HepG2 (cell line): Measurements from ENCODE around the gene ZBTB37. TPM values are rescaled to one million over a fixed set of nuclear protein-coding genes. Genes with fewer than 3 reads are reported as not detected.

Experiments
- ATAC-seq: fragments of 200-7000 bp; cut with Tn5 transposase; 3 replicates; pipeline ENCODE4 v1.9.1; 2020; ENCODE audit warnings: mild to moderate bottlenecking, moderate library complexity
- BruUV-seq: library from RNA; stranded (reverse); fragments of 400-500 nt; replicated peaks from 2 replicates; lab custom pipeline; 2021; lab: Mats Ljungman, UMichigan
- CTCF ChIA-PET: fragments of 300-600 bp; formaldehyde crosslinking; extraction: SDS; loops from one replicate; lab custom pipeline; 2021; ENCODE audit warnings: low total read pairs, inconsistent platforms, low intra/inter-chr PET ratio; lab: Yijun Ruan, JAX
- POLR2A ChIA-PET: fragments of 350-600 bp; sonication (Branson Sonifier 250); formaldehyde crosslinking; loops from one replicate; lab custom pipeline; 2020; ENCODE audit warnings: antibody characterized with exemption, inconsistent platforms; lab: Yijun Ruan, JAX
- DNase-seq: peaks from one replicate; pipeline ENCODE4 v3.0.0-alpha.2; 2015; ENCODE audit warnings: low spot score
- FAIRE-seq: peaks from 3 replicates; lab custom pipeline; 2011; peaks lifted over from hg19 to GRCh38; lab: Jason Lieb, UNC
- H2AFZ ChIP-seq: one replicate; pipeline ENCODE4 v1.6.1; 2011; ENCODE audit warnings: low read length, inconsistent platforms
- H3K27ac ChIP-seq: fragments of 300-600 bp; 3 replicates; pipeline ENCODE4 v1.8.0; 2011; ENCODE audit warnings: mixed run types, mild to moderate bottlenecking, mixed read lengths, low read length, inconsistent platforms; ENCODE audit not compliant: insufficient read depth; ENCODE audit errors: extremely low read length
- H3K27me3 ChIP-seq, 2 experiments: fragments of 200-600 bp in 1 of 2; 2 replicates in 1 of 2; 3 replicates in 1 of 2; pipeline versions ENCODE4 v1.6.0 to v1.8.0; 2011; ENCODE audit warnings: low read length in 2 of 2, mild to moderate bottlenecking in 2 of 2, moderate library complexity in 2 of 2, inconsistent platforms in 1 of 2; ENCODE audit not compliant: insufficient read depth in 2 of 2, control insufficient read depth in 1 of 2
- H3K36me3 ChIP-seq, 2 experiments: fragments of 200-600 bp in 1 of 2; replicated peaks in 1 of 2; 2 replicates in 1 of 2; 3 replicates in 1 of 2; pipeline versions ENCODE4 v1.5.1 to v1.8.0; 2011; ENCODE audit warnings: low read length in 2 of 2, inconsistent platforms in 1 of 2; ENCODE audit not compliant: insufficient read depth in 2 of 2, control insufficient read depth in 1 of 2
- H3K4me1 ChIP-seq: 2 replicates; pipeline ENCODE4 v1.5.1; 2012; ENCODE audit warnings: low read length, inconsistent platforms; ENCODE audit not compliant: insufficient read depth
- H3K4me2 ChIP-seq: 2 replicates; pipeline ENCODE4 v1.6.0; 2011; ENCODE audit warnings: low read depth, low read length, inconsistent platforms
- H3K4me3 ChIP-seq, 3 experiments: fragments of 200-600 bp in 1 of 3; sonication (generic), shearing (Covaris generic) in 1 of 3; replicated peaks in 1 of 3; 2 replicates each; pipeline ENCODE4 v1.5.1; 2011 to 2016; ENCODE audit warnings: low read length in 3 of 3, inconsistent platforms in 2 of 3, low read depth in 2 of 3, mild to moderate bottlenecking in 2 of 3, control low read depth in 1 of 3, mixed read lengths in 1 of 3; ENCODE audit not compliant: insufficient read depth in 1 of 3
- H3K79me2 ChIP-seq: one replicate; pipeline ENCODE4 v1.6.1; 2011; ENCODE audit warnings: low read length, inconsistent platforms; ENCODE audit not compliant: insufficient read depth
- H3K9ac ChIP-seq: 2 replicates; pipeline ENCODE4 v1.6.0; 2011; ENCODE audit warnings: mild to moderate bottlenecking, low read depth, low read length, inconsistent platforms; ENCODE audit not compliant: insufficient read depth
- H3K9me3 ChIP-seq: 2 replicates; pipeline ENCODE4 v1.5.1; 2012; ENCODE audit warnings: mild to moderate bottlenecking, low read length
- H4K20me1 ChIP-seq: 2 replicates; pipeline ENCODE4 v1.6.0; 2011; ENCODE audit warnings: inconsistent platforms, mild to moderate bottlenecking, low read length, moderate library complexity; ENCODE audit not compliant: insufficient read depth
- CEBPZ ChIP-seq: IDR thresholded peaks from 2 replicates; pipeline ENCODE4 v1.6.1; 2012; ENCODE audit warnings: low read length, improper control_type of control experiment
- FLYWCH1 ChIP-seq: sonication (generic); formaldehyde crosslinking; IDR thresholded peaks from 2 replicates; pipeline ENCODE4 v1.8.1; 2023; ENCODE audit warnings: mild to moderate bottlenecking, missing genetic modification reagents
- GTF2F1 ChIP-seq: fragments of 150-350 bp; IDR thresholded peaks from 2 replicates; pipeline ENCODE4 v1.6.1; 2014; ENCODE audit warnings: low read length
- NFIC ChIP-seq: IDR thresholded peaks from 2 replicates; pipeline ENCODE4 v1.6.1; 2012; ENCODE audit warnings: mild to moderate bottlenecking, low read length, inconsistent platforms
- NR2F1 ChIP-seq, 2 experiments: fragments of 450-650 bp in 1 of 2; formaldehyde crosslinking in 1 of 2; IDR thresholded peaks; 2 replicates each; pipeline versions ENCODE4 v1.5.0 to v1.6.1; 2016 to 2020; ENCODE audit warnings: mild to moderate bottlenecking in 1 of 2, missing compliant biosample characterization in 1 of 2, missing genetic modification reagents in 1 of 2, moderate library complexity in 1 of 2
- NR2F2 ChIP-seq: IDR thresholded peaks from 2 replicates; pipeline ENCODE4 v1.6.1; 2012; ENCODE audit warnings: low read depth, inconsistent platforms, borderline replicate concordance
- SALL2 ChIP-seq: sonication (generic); formaldehyde crosslinking; IDR thresholded peaks from 2 replicates; pipeline ENCODE4 v1.8.1; 2023; ENCODE audit warnings: mild to moderate bottlenecking, missing genetic modification reagents, inconsistent platforms
- SAP130 ChIP-seq: IDR thresholded peaks from 2 replicates; pipeline ENCODE4 v1.6.1; 2016; ENCODE audit warnings: low read depth
- YY1 ChIP-seq: IDR thresholded peaks from 2 replicates; pipeline ENCODE4 v1.6.1; 2011; ENCODE audit warnings: low read length, low read depth, moderate library complexity, mild to moderate bottlenecking; ENCODE audit not compliant: insufficient read depth, insufficient replicate concordance
- ZMAT5 ChIP-seq: sonication (generic); formaldehyde crosslinking; IDR thresholded peaks from 2 replicates; pipeline ENCODE4 v1.5.0; 2020; ENCODE audit warnings: mild to moderate bottlenecking, low read depth, missing genetic modification reagents, borderline replicate concordance
- ZNF230 ChIP-seq: sonication (generic); formaldehyde crosslinking; IDR thresholded peaks from 2 replicates; pipeline ENCODE4 v1.4.0; 2020; ENCODE audit warnings: mild to moderate bottlenecking, missing genetic modification reagents
- ZNF3 ChIP-seq: IDR thresholded peaks from 2 replicates; pipeline ENCODE4 v1.7.0; 2017; ENCODE audit warnings: inconsistent platforms
- ZNF841 ChIP-seq: sonication (generic); formaldehyde crosslinking; IDR thresholded peaks from 2 replicates; pipeline ENCODE4 v1.8.1; 2023; ENCODE audit warnings: missing genetic modification reagents, borderline replicate concordance
- ZSCAN20 ChIP-seq: sonication (generic); formaldehyde crosslinking; IDR thresholded peaks from 2 replicates; pipeline ENCODE4 v1.4.0; 2020; ENCODE audit warnings: missing genetic modification reagents, mild to moderate bottlenecking, borderline replicate concordance
- WGBS: methylation state at CpG from one replicate; pipeline ENCODE4 v1.1.6; 2017; ENCODE audit warnings: low lambda C conversion rate; 5-methylcytosine and 5-hydroxymethylcytosine counted together
- in situ Hi-C: cut with HindIII; loops from 2 replicates; pipeline ENCODE4 v1.10.0; 2017; ENCODE audit warnings: low pct_unique_long_range_greater_than_20kb; ENCODE audit not compliant: extremely low pct_ligation_motif_present
- intact Hi-C: fragments of 100-400 bp; cut with micrococcal nuclease; formaldehyde crosslinking; loops from one replicate; pipeline ENCODE4 v1.10.0; 2022; ENCODE audit not compliant: unreplicated experiment
- polyA plus RNA-seq, 8 experiments: library from polyadenylated mRNA; depleted of rRNA in 3 of 8; stranded (reverse) in 7 of 8; unstranded in 1 of 8; fragments of >200 nt; fragmentation: Illumina TruSeq in 4 of 8; extraction: Trizol in 4 of 8; gene quantifications; 2 replicates each; pipeline versions ENCODE4 v1.2.1 to v1.2.3, GENCODE V29; 2011 to 2016; ENCODE audit warnings: low read depth in 4 of 8, missing spikeins in 1 of 8, mixed read lengths in 1 of 8; ENCODE audit not compliant: insufficient read depth in 1 of 8
- total RNA-seq, 5 experiments: library from RNA; depleted of rRNA; stranded (reverse); fragments of >200 nt; fragmentation: Illumina TruSeq; extraction: Trizol; gene quantifications; 2 replicates each; pipeline ENCODE4 v1.2.3, GENCODE V29; 2016; ENCODE audit warnings: low read depth in 1 of 5
- TF ChIP-seq, protein P1 (sequence below): sonication (generic); formaldehyde crosslinking; IDR thresholded peaks from 2 replicates; pipeline ENCODE4 v1.5.1; 2020; ENCODE audit warnings: missing genetic modification reagents, mild to moderate bottlenecking, borderline replicate concordance
- TF ChIP-seq, protein P2 (sequence below): IDR thresholded peaks from 2 replicates; pipeline ENCODE4 v1.6.1; 2016; ENCODE audit warnings: control low read depth
- TF ChIP-seq, protein P3 (sequence below): sonication (generic); formaldehyde crosslinking; IDR thresholded peaks from 2 replicates; pipeline ENCODE4 v1.8.0; 2022; ENCODE audit warnings: mild to moderate bottlenecking, missing genetic modification reagents, moderate library complexity

The ZBTB37 gene
- total and polyA plus RNA-seq, 2 of the 13 experiments (the other 11 are each of a cell fraction or from before 2014, with no cell fraction given): 2.6 to 7.7 TPM

- TF ChIP-seq, protein P1, sequence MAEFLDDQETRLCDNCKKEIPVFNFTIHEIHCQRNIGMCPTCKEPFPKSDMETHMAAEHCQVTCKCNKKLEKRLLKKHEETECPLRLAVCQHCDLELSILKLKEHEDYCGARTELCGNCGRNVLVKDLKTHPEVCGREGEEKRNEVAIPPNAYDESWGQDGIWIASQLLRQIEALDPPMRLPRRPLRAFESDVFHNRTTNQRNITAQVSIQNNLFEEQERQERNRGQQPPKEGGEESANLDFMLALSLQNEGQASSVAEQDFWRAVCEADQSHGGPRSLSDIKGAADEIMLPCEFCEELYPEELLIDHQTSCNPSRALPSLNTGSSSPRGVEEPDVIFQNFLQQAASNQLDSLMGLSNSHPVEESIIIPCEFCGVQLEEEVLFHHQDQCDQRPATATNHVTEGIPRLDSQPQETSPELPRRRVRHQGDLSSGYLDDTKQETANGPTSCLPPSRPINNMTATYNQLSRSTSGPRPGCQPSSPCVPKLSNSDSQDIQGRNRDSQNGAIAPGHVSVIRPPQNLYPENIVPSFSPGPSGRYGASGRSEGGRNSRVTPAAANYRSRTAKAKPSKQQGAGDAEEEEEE (CRISPR knock-in tag): no peak
- TF ChIP-seq ZNF230 (CRISPR knock-in tag) (no peak), YY1 (no peak), ZNF841 (CRISPR knock-in tag) (no peak), NFIC (no peak), NR2F2 (no peak)
Observed at GRCh38 chr1:173934440-173934839, 66.3 kb downstream of the ZBTB37 start (continued).

GRCh38 chr1:173937062-173937461 is 68.9 kb downstream of the ZBTB37 start:
- WGBS: 97% methylated on average over 2 of the region's 2 CpGs
- TF ChIP-seq NR2F1 (CRISPR knock-in tag; IDR thresholded peaks at IDR 0.05): no peak
- TF ChIP-seq, protein P2, sequence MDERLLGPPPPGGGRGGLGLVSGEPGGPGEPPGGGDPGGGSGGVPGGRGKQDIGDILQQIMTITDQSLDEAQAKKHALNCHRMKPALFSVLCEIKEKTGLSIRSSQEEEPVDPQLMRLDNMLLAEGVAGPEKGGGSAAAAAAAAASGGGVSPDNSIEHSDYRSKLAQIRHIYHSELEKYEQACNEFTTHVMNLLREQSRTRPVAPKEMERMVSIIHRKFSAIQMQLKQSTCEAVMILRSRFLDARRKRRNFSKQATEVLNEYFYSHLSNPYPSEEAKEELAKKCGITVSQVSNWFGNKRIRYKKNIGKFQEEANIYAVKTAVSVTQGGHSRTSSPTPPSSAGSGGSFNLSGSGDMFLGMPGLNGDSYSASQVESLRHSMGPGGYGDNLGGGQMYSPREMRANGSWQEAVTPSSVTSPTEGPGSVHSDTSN (CRISPR knock-in tag): no peak
- TF ChIP-seq SAP130 (CRISPR knock-in tag): no peak
- TF ChIP-seq, protein P3, sequence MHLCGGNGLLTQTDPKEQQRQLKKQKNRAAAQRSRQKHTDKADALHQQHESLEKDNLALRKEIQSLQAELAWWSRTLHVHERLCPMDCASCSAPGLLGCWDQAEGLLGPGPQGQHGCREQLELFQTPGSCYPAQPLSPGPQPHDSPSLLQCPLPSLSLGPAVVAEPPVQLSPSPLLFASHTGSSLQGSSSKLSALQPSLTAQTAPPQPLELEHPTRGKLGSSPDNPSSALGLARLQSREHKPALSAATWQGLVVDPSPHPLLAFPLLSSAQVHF (CRISPR knock-in tag): no peak
- TF ChIP-seq GTF2F1: no peak
- no peak for TF ChIP-seq ZNF3
- TF ChIP-seq SALL2: no peak
- no peak for TF ChIP-seq FLYWCH1 (CRISPR knock-in tag)
- TF ChIP-seq CEBPZ: no peak
- TF ChIP-seq ZSCAN20: no peak
- no peak for TF ChIP-seq ZMAT5 (CRISPR knock-in tag)

More at GRCh38 chr1:173937062-173937461, 68.9 kb downstream of the ZBTB37 start:
- no TSS peak for BruUV-seq
- no peaks in the 10 kb centered on the region for H3K79me2 ChIP-seq
- H3K4me2 ChIP-seq: no peak overlapping the region
- no peak for ATAC-seq
- no peak for DNase-seq
- ChIA-PET POLR2A (interaction anchor here (0.7 to 1.5 kb wide), 2 partner anchors 10 to 20 kb away, joined by 3 read pairs; partner anchors contain the start of gene SERPINC1), CTCF (no interaction called here)
- no peak overlapping the region for H3K4me3 ChIP-seq
- H4K20me1 ChIP-seq: no peaks in the 10 kb centered on the region
- H3K9ac ChIP-seq: no peak overlapping the region
- no peak overlapping the region for H2AFZ ChIP-seq
- H3K27me3 ChIP-seq: no peaks in the 10 kb centered on the region
- intact Hi-C loops: no loop called here
- in situ Hi-C loops: no loop called here
- no peak overlapping the region for H3K27ac ChIP-seq
- peaks cover 6 to 44% of the 10 kb centered on the region in 2 experiments; a peak in 4 of 5 replicates for H3K36me3 ChIP-seq
- no peaks in the 10 kb centered on the region for H3K4me1 ChIP-seq
- no peaks in the 10 kb centered on the region for H3K9me3 ChIP-seq
- no peak for FAIRE-seq
